HEK293 (cell line): ENCODE data around the gene CELF1.

Source experiments
- HIC1 ChIP-seq: fragments of 450-650 bp; formaldehyde crosslinking; IDR thresholded peaks from 2 replicates; pipeline ENCODE4 v1.5.1; 2016; ENCODE audit warnings: missing biosample characterization, missing genetic modification characterization
- OSR2 ChIP-seq: fragments of 450-650 bp; formaldehyde crosslinking; IDR thresholded peaks from 2 replicates; pipeline ENCODE4 v1.5.1; 2016; ENCODE audit warnings: missing biosample characterization, missing genetic modification characterization
- PATZ1 ChIP-seq: fragments of 450-650 bp; formaldehyde crosslinking; IDR thresholded peaks from 2 replicates; pipeline ENCODE4 v1.5.1; 2016; ENCODE audit warnings: missing biosample characterization, missing genetic modification characterization
- REPIN1 ChIP-seq: fragments of 450-650 bp; formaldehyde crosslinking; IDR thresholded peaks from 2 replicates; pipeline ENCODE4 v1.5.1; 2017; ENCODE audit warnings: missing biosample characterization, missing genetic modification characterization, low read depth
- ZBTB10 ChIP-seq: fragments of 450-650 bp; formaldehyde crosslinking; IDR thresholded peaks from 2 replicates; pipeline ENCODE4 v1.5.1; 2016; ENCODE audit warnings: missing biosample characterization, missing genetic modification characterization
- ZBTB26 ChIP-seq: fragments of 450-650 bp; formaldehyde crosslinking; optimal IDR thresholded peaks from 2 replicates; pipeline ENCODE3; 2016; ENCODE audit warnings: missing biosample characterization, mild to moderate bottlenecking, missing genetic modification characterization
- ZNF121 ChIP-seq: fragments of 450-650 bp; formaldehyde crosslinking; IDR thresholded peaks from 2 replicates; pipeline ENCODE4 v1.5.1; 2016; ENCODE audit warnings: missing biosample characterization, missing genetic modification characterization
- ZNF138 ChIP-seq: fragments of 450-650 bp; formaldehyde crosslinking; IDR thresholded peaks from 2 replicates; pipeline ENCODE4 v1.5.1; 2016; ENCODE audit warnings: missing biosample characterization, missing genetic modification characterization, borderline replicate concordance
- ZNF19 ChIP-seq: fragments of 450-650 bp; formaldehyde crosslinking; IDR thresholded peaks from 2 replicates; pipeline ENCODE4; 2016; ENCODE audit warnings: missing biosample characterization, missing genetic modification characterization, low read depth
- ZNF280C ChIP-seq: fragments of 450-650 bp; formaldehyde crosslinking; IDR thresholded peaks from 2 replicates; pipeline ENCODE4 v1.5.1; 2016; ENCODE audit warnings: missing biosample characterization, missing genetic modification characterization
- ZNF292 ChIP-seq: fragments of 450-650 bp; formaldehyde crosslinking; IDR thresholded peaks from 2 replicates; pipeline ENCODE4 v1.5.1; 2016; ENCODE audit warnings: low read depth, missing biosample characterization, missing genetic modification characterization, borderline replicate concordance
- ZNF473 ChIP-seq: fragments of 450-650 bp; formaldehyde crosslinking; IDR thresholded peaks from 2 replicates; pipeline ENCODE4 v1.5.1; 2017; ENCODE audit warnings: missing biosample characterization, missing genetic modification characterization
- ZNF585B ChIP-seq: fragments of 450-650 bp; formaldehyde crosslinking; IDR thresholded peaks from 2 replicates; pipeline ENCODE4 v1.5.1; 2016; ENCODE audit warnings: missing biosample characterization, missing genetic modification characterization
- ZNF677 ChIP-seq: fragments of 450-650 bp; IDR thresholded peaks from 2 replicates; pipeline ENCODE4 v1.5.0; 2018; ENCODE audit warnings: missing biosample characterization, mild to moderate bottlenecking, missing genetic modification characterization, moderate library complexity
- ZNF776 ChIP-seq: fragments of 450-650 bp; formaldehyde crosslinking; IDR thresholded peaks from 2 replicates; pipeline ENCODE4 v1.5.0; 2017; ENCODE audit warnings: missing biosample characterization, missing genetic modification characterization, borderline replicate concordance
- ZSCAN5A ChIP-seq: fragments of 450-650 bp; formaldehyde crosslinking; IDR thresholded peaks from 2 replicates; pipeline ENCODE4 v1.5.1; 2016; ENCODE audit warnings: missing biosample characterization, missing genetic modification characterization
- TF ChIP-seq, protein P1 (sequence below): fragments of 450-650 bp; formaldehyde crosslinking; IDR thresholded peaks from 2 replicates; pipeline ENCODE4 v1.5.1; 2016; ENCODE audit warnings: missing biosample characterization, missing genetic modification characterization, borderline replicate concordance
- TF ChIP-seq, protein P2 (sequence below): fragments of 450-650 bp; formaldehyde crosslinking; IDR thresholded peaks from 2 replicates; pipeline ENCODE4 v1.5.1; 2016; ENCODE audit warnings: missing biosample characterization, missing genetic modification characterization

The CELF1 gene

GRCh38 chr11:47415949-47416472, 136.9 kb downstream of the CELF1 start (continued):
- TF ChIP-seq, protein P1, sequence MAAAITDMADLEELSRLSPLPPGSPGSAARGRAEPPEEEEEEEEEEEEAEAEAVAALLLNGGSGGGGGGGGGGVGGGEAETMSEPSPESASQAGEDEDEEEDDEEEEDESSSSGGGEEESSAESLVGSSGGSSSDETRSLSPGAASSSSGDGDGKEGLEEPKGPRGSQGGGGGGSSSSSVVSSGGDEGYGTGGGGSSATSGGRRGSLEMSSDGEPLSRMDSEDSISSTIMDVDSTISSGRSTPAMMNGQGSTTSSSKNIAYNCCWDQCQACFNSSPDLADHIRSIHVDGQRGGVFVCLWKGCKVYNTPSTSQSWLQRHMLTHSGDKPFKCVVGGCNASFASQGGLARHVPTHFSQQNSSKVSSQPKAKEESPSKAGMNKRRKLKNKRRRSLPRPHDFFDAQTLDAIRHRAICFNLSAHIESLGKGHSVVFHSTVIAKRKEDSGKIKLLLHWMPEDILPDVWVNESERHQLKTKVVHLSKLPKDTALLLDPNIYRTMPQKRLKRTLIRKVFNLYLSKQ = no peak
- no peak for TF ChIP-seq ZNF19 (tag by site-specific recombination)
- TF ChIP-seq REPIN1 (tag by site-specific recombination) = no peak
- no peak for TF ChIP-seq ZNF121 (tag by site-specific recombination)
- TF ChIP-seq HIC1 = peak; percentile 84
- TF ChIP-seq ZNF138 = no peak
- TF ChIP-seq OSR2 (tag by site-specific recombination) = no peak
- TF ChIP-seq ZBTB26 (tag by site-specific recombination) = no peak
- no peak for TF ChIP-seq ZNF292 (tag by site-specific recombination)
- TF ChIP-seq ZNF776 (tag by site-specific recombination) = no peak
- no peak for TF ChIP-seq ZSCAN5A (tag by site-specific recombination)
- TF ChIP-seq ZNF473 = no peak
- no peak for TF ChIP-seq ZNF585B (tag by site-specific recombination)
- peak; percentile 33; the same call in 1 of the 2 replicates for TF ChIP-seq ZBTB10
- TF ChIP-seq, protein P2, sequence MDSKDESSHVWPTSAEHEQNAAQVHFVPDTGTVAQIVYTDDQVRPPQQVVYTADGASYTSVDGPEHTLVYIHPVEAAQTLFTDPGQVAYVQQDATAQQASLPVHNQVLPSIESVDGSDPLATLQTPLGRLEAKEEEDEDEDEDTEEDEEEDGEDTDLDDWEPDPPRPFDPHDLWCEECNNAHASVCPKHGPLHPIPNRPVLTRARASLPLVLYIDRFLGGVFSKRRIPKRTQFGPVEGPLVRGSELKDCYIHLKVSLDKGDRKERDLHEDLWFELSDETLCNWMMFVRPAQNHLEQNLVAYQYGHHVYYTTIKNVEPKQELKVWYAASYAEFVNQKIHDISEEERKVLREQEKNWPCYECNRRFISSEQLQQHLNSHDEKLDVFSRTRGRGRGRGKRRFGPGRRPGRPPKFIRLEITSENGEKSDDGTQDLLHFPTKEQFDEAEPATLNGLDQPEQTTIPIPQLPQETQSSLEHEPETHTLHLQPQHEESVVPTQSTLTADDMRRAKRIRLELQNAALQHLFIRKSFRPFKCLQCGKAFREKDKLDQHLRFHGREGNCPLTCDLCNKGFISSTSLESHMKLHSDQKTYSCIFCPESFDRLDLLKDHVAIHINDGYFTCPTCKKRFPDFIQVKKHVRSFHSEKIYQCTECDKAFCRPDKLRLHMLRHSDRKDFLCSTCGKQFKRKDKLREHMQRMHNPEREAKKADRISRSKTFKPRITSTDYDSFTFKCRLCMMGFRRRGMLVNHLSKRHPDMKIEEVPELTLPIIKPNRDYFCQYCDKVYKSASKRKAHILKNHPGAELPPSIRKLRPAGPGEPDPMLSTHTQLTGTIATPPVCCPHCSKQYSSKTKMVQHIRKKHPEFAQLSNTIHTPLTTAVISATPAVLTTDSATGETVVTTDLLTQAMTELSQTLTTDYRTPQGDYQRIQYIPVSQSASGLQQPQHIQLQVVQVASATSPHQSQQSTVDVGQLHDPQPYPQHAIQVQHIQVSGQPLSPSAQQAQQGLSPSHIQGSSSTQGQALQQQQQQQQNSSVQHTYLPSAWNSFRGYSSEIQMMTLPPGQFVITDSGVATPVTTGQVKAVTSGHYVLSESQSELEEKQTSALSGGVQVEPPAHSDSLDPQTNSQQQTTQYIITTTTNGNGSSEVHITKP (tag by site-specific recombination) = no peak
- TF ChIP-seq PATZ1 (tag by site-specific recombination) = peak; percentile 96
- TF ChIP-seq ZNF280C (tag by site-specific recombination) = no peak
- TF ChIP-seq ZNF677 (tag by site-specific recombination) = no peak
